ENCODE measurements around the gene CHST2. TPM values are rescaled to one million over a fixed set of nuclear protein-coding genes. Genes with fewer than 3 reads are reported as not detected.

The CHST2 gene
- total and polyA plus RNA-seq, 2 experiments from 2014 or later, result 2.1 to 12.0 TPM

GRCh38 chr3:143120716-143121240 is 1.2 kb downstream of the CHST2 start:
- peak overlapping the region; percentile 64 for H3K9ac ChIP-seq
- H3K9me2 ChIP-seq (ENCODE audit: insufficient read depth), result no peaks in the 10 kb centered on the region
- peak; percentile 73 for DNase-seq
- 0 to 2% methylated on average over 29 to 53 of the region's 60 CpGs for WGBS, 2 experiments (ENCODE audit: low coverage in 1 of 2, low lambda C conversion rate in 2 of 2, missing lambda C conversion rate in 2 of 2)
- H3K36me3 ChIP-seq (ENCODE audit: low read depth), result no peaks in the 10 kb centered on the region
- H4K20me1 ChIP-seq (ENCODE audit: insufficient read depth), result no peaks in the 10 kb centered on the region
- no peaks in the 10 kb centered on the region for H3K79me2 ChIP-seq (ENCODE audit: insufficient read depth)
- H3K4me2 ChIP-seq (ENCODE audit: unreplicated experiment), result peak overlapping the region; percentile 69
- H2AFZ ChIP-seq, result peak overlapping the region; percentile 79
- peak overlapping the region; percentile 84 for H3K4me3 ChIP-seq
- no peaks in the 10 kb centered on the region for H3K4me1 ChIP-seq (ENCODE audit: insufficient read depth)
- H3K9me3 ChIP-seq (ENCODE audit: low read depth), result no peaks in the 10 kb centered on the region
- 0 out of 2 replicates have a peak, but pooled peaks cover 4% of the 10 kb centered on the region for H3F3A ChIP-seq (ENCODE audit: insufficient read depth)
- H3K27me3 ChIP-seq (replicated peaks; ENCODE audit: insufficient read depth), result no peaks in the 10 kb centered on the region
- TF ChIP-seq EZH2 (IDR thresholded peaks at IDR 0.05; ENCODE audit: insufficient read depth, poor library complexity, severe bottlenecking) (no peak), EZH2phosphoT487 (IDR thresholded peaks at IDR 0.05; ENCODE audit: insufficient read depth, low read depth) (no peak)
- in situ Hi-C loops (cut with MboI), result loop anchor here (10.0 kb wide), 1 partner anchor 524 kb away; no protein-coding TSS in a partner anchor
- no peak overlapping the region for H3K27ac ChIP-seq

- Histone ChIP-seq H4K20me1 (ENCODE audit: insufficient read depth) (no peaks in the 10 kb centered on the region), H3K36me3 (ENCODE audit: low read depth) (no peaks in the 10 kb centered on the region), H3K9me2 (ENCODE audit: insufficient read depth) (no peaks in the 10 kb centered on the region), H3K27ac (no peak overlapping the region), H3K9ac (no peak overlapping the region), H3F3A (ENCODE audit: insufficient read depth) (0 out of 2 replicates have a peak, but pooled peaks cover 4% of the 10 kb centered on the region), H3K27me3 (replicated peaks; ENCODE audit: insufficient read depth) (no peaks in the 10 kb centered on the region), H3K4me1 (ENCODE audit: insufficient read depth) (no peaks in the 10 kb centered on the region), H3K9me3 (ENCODE audit: low read depth) (no peaks in the 10 kb centered on the region), H2AFZ (peak overlapping the region; percentile 79), H3K79me2 (ENCODE audit: insufficient read depth) (no peaks in the 10 kb centered on the region), H3K4me3 (peak overlapping the region; percentile 84), H3K4me2 (ENCODE audit: unreplicated experiment) (peak overlapping the region; percentile 69)
- in situ Hi-C loops (cut with MboI), result loop anchor here (10.0 kb wide), 1 partner anchor 523 kb away; no protein-coding TSS in a partner anchor
- DNase-seq, result peak; percentile 74
- 60 to 75% methylated on average over 65 to 73 of the region's 79 CpGs for WGBS, 2 experiments (ENCODE audit: low coverage in 1 of 2, low lambda C conversion rate in 2 of 2, missing lambda C conversion rate in 2 of 2)
- TF ChIP-seq EZH2phosphoT487 (IDR thresholded peaks at IDR 0.05; ENCODE audit: insufficient read depth, low read depth) (no peak), EZH2 (IDR thresholded peaks at IDR 0.05; ENCODE audit: insufficient read depth, poor library complexity, severe bottlenecking) (no peak)
These were observed 1.9 kb downstream of the CHST2 start for GRCh38 chr3:143121241-143122088.

- Histone ChIP-seq H3K79me2 (ENCODE audit: insufficient read depth) (no peaks in the 10 kb centered on the region), H3F3A (ENCODE audit: insufficient read depth) (0 out of 2 replicates have a peak, but pooled peaks cover 4% of the 10 kb centered on the region), H3K36me3 (ENCODE audit: low read depth) (no peaks in the 10 kb centered on the region), H3K27me3 (replicated peaks; ENCODE audit: insufficient read depth) (no peaks in the 10 kb centered on the region), H4K20me1 (ENCODE audit: insufficient read depth) (no peaks in the 10 kb centered on the region), H3K4me3 (no peak overlapping the region), H2AFZ (no peak overlapping the region), H3K9me3 (ENCODE audit: low read depth) (no peaks in the 10 kb centered on the region), H3K4me2 (ENCODE audit: unreplicated experiment) (no peak overlapping the region), H3K9ac (no peak overlapping the region), H3K27ac (no peak overlapping the region), H3K4me1 (ENCODE audit: insufficient read depth) (no peaks in the 10 kb centered on the region), H3K9me2 (ENCODE audit: insufficient read depth) (no peaks in the 10 kb centered on the region)
- WGBS, 2 experiments (ENCODE audit: low coverage in 1 of 2, low lambda C conversion rate in 2 of 2, missing lambda C conversion rate in 2 of 2), result 95 to 96% methylated on average over 16 of the region's 16 CpGs
- in situ Hi-C loops (cut with MboI), result loop anchor here (10.0 kb wide), 1 partner anchor 523 kb away; no protein-coding TSS in a partner anchor
- no peak for DNase-seq
- no peak for TF ChIP-seq EZH2phosphoT487 (IDR thresholded peaks at IDR 0.05; ENCODE audit: insufficient read depth, low read depth)
- no peak for TF ChIP-seq EZH2 (IDR thresholded peaks at IDR 0.05; ENCODE audit: insufficient read depth, poor library complexity, severe bottlenecking)
These were observed 2.5 kb downstream of the CHST2 start for GRCh38 chr3:143122089-143122430.

GRCh38 chr3:143122608-143123352 is 3.2 kb downstream of the CHST2 start:
- H3K9me3 ChIP-seq (ENCODE audit: low read depth), result no peaks in the 10 kb centered on the region
- H3F3A ChIP-seq (ENCODE audit: insufficient read depth), result 0 out of 2 replicates have a peak, but pooled peaks cover 4% of the 10 kb centered on the region
- H3K4me2 ChIP-seq (ENCODE audit: unreplicated experiment), result no peak overlapping the region
- no peak overlapping the region for H3K27ac ChIP-seq
- no peak overlapping the region for H3K9ac ChIP-seq
- no peak for DNase-seq
- in situ Hi-C loops (cut with MboI), result loop anchor here (10.0 kb wide), 1 partner anchor 522 kb away; no protein-coding TSS in a partner anchor
- H3K36me3 ChIP-seq (ENCODE audit: low read depth), result no peaks in the 10 kb centered on the region
- no peak overlapping the region for H2AFZ ChIP-seq
- no peaks in the 10 kb centered on the region for H3K4me1 ChIP-seq (ENCODE audit: insufficient read depth)
- TF ChIP-seq EZH2 (IDR thresholded peaks at IDR 0.05; ENCODE audit: insufficient read depth, poor library complexity, severe bottlenecking) (no peak), EZH2phosphoT487 (IDR thresholded peaks at IDR 0.05; ENCODE audit: insufficient read depth, low read depth) (no peak)
- no peak overlapping the region for H3K4me3 ChIP-seq
- H4K20me1 ChIP-seq (ENCODE audit: insufficient read depth), result no peaks in the 10 kb centered on the region
- H3K9me2 ChIP-seq (ENCODE audit: insufficient read depth), result no peaks in the 10 kb centered on the region
- no peaks in the 10 kb centered on the region for H3K79me2 ChIP-seq (ENCODE audit: insufficient read depth)
- 69 to 71% methylated on average over 4 of the region's 4 CpGs for WGBS, 2 experiments (ENCODE audit: low coverage in 1 of 2, low lambda C conversion rate in 2 of 2, missing lambda C conversion rate in 2 of 2)
- H3K27me3 ChIP-seq (replicated peaks; ENCODE audit: insufficient read depth), result no peaks in the 10 kb centered on the region
